ENCODE results near the gene SPEG.
A peak's percentile ranks its signal among the peaks of the same experiment; 100 is the strongest.

SPEG gene

DNA sequence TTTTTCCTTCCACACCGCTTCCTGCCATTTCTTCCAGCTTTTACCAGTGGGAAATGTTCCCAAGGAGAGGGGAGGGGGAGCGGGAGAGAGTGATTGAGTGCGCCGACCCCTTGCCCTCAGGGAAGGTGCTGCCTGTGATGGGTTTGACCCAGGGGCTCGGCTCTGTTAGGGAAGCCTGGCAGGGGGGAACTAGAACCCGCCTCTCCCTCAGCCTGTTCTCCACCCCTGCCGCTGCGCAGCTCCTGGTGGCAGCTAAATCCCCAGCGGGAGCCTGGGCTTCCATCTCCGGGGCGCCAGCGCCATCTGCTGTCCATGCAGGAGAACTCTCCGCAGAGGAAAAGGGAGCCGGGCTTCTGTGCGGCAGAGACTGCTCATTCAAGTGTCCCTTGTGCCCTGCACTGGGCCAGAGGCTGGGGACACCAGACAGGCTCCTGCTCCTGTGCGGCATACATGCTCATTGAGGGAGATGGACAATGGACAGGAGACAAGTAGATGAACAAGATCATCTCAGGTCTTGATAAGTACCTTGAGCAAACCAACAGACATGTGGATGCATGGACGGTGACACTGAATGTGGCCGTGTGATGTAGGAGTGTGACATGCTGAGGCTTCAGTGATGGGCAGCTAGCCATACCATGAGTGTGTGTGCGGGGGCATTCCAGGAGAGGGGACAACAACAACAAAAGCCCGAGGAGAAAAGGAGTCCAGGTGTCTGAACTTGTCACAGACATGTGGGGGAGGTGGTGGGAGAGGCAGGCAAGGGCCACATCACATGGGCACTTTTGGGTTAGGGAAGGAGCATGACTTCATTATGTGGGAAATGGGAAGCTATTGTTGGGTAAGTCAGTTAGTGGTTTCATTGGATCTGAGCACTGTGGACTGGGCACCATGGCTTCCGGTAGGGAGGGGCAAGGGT, 95.7 kb downstream of the SPEG start:
- DNase-seq (ENCODE audit: low read depth in 2 of 2) = peak; percentile 74 to 75

DNA sequence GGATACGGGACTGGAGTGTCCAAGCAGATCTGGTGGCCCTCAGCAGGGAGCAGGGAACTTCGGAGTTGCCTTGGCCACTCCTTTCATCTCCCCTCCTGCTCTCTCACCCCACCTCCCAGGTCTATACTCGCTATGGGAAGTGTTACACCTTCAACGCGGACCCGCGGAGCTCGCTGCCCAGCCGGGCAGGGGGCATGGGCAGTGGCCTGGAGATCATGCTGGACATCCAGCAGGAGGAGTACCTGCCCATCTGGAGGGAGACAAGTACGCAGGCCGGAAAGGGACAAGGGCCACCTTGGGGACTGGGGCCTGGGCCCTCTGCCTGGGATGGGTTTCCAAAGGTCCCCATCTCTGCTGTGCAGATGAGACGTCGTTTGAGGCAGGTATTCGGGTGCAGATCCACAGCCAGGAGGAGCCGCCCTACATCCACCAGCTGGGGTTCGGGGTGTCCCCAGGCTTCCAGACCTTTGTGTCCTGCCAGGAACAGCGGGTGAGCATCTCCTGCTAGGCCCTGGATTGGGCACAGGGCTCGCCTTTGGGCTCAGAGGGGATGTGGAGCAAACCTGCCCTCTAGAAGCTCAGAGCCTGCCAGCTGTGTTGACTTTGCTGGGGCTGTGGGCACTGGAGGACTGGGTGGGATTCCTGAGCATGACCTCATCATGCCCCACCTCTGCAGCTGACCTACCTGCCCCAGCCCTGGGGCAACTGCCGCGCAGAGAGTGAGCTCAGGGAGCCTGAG, 97.2 kb downstream of the SPEG start:
- DNase-seq (ENCODE audit: low read depth in 2 of 2) = no peak

DNA sequence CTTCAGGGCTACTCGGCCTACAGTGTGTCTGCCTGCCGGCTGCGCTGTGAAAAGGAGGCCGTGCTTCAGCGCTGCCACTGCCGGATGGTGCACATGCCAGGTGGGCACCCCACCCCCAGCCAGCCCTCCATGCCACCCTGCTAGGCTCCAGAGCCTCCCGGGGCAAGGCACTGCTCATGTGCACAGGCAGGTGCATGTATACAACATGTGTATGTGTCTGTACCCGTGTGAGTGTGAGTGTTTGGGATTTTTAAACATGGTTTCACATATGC, 97.7 kb downstream of the SPEG start:
- DNase-seq (ENCODE audit: low read depth in 2 of 2) = no peak

DNA sequence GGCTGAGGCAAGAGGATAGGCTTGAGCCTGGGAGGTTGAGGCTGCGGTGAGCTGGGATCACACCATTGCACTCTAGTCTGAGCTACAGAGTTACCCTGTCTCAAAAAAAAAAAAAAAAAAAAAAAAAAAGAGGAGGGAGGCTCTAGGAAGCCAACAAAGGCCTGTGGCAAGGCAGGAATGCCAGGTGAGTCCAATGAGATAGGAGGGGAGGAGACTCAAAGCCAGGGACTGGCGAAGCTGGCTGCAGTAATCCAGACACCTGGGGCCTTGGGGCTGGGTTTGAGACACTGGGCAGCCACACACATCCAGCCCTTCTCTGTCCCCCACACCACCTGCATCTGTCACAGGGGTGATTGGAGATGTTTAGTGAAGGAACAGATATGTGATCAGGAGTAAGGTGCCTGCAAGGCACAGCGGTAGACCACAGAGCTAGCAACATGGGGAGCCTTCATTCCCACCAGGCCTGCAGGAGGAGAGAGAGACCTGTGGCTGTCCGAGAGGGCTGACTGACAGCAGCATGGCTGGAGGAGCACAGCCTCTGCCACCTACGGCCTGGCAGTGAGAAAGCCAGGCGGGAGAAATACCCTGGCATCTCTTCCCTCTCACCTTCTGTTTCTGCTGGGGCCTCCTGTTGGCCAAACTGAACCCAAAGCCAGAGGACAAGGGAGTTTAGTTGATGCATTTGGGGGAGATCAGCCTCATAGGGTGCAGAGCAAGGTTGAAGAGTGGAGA, 99.5 kb downstream of the SPEG start:
- DNase-seq (ENCODE audit: low read depth in 2 of 2) = no peak

DNA sequence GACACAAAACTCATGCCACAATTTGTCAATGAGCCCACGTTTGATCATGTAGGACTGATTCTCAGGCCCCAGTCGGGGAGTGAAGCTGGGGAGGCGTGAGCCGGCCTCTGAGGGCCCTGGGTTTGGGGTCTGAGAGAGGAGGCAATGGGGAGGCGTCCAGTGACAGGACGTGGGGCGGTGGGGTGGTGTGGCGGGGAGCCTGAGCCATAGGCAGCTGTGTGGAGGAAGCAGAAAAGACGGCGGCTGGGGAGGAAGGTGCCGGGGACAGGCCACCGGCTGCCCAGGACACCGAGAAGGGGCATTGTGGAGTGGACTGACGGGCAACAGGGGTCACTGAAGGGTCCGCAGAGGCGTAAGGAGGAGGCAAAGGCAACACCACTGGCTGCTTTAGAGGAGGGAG, 101.8 kb downstream of the SPEG start:
- no peak for DNase-seq (ENCODE audit: low read depth in 2 of 2)

DNA sequence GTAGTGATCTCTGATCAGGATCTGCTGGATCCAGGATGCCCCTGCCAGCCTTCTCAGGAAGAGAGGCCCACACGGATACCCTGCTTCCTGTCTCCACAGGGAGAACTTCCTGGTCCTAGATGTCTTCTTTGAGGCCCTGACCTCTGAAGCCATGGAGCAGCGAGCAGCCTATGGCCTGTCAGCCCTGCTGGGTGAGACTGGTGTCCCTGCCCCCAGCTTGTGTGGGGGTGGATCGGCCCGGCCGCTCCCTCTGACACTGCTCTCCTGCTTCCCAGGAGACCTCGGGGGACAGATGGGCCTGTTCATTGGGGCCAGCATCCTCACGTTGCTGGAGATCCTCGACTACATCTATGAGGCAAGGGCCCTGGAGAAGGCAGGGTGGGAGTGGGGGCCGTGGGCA, 102.3 kb downstream of the SPEG start:
- no peak for DNase-seq (ENCODE audit: low read depth in 2 of 2)

DNA sequence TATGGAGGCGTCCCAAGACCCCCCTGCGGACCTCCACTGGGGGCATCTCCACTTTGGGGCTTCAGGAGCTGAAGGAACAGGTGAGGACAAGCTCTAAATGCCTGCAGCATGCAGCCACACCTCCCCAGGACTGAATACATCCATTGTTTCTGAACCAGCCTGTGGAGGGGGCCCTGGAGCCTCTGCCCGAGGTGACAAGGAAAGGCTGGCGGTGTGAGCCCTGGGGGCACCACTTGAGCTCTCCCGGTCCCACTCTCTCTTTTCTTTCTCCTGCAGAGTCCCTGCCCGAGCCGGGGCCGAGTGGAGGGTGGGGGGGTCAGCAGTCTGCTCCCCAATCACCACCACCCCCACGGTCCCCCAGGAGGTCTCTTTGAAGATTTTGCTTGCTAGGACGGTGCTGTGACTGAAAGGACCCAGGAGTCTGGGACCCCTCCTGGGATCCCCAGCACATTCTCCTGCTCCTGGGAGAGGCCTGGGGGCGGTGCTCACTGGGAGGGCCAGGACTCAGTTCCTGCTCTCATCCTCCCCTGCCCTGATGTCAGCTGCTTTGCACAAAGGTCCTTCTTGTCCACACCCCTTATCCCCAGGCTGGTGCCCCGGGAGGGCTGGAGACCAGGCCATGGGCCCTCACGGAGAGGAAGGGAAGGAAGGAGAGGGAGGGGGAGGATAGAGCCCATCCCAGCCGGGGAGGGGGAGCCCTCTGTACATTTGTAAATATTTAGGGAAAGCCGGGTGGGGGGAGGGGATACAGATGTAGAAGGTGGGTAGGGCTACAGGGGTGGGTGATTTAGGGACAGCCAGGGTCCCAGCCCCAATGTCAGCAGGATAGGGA, 103.2 kb downstream of the SPEG start:
- no peak for DNase-seq (ENCODE audit: low read depth in 2 of 2)

DNA sequence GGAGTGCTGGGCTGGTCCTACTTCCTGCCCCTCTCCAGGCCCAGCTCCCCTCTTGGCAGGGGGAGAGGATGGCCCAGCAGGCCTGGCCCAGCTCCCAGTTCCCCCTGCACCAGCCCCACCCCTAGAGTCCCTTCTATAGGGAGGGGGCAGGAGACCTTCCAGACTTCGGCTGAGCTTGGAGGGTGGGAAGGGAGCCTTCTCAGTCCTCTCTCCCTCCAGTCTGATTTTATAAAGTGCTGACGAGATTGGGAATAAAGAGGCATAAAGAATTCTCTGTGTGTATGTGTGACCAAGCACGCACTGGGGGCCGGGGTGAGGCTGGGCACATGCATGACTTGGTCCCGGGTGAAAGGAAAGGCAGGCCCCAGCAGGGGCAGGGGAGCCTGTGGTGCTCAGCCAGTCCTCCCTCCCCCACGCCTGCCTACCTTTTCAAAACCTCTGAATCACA, 103.9 kb downstream of the SPEG start:
- DNase-seq (ENCODE audit: low read depth in 2 of 2) = no peak

DNA sequence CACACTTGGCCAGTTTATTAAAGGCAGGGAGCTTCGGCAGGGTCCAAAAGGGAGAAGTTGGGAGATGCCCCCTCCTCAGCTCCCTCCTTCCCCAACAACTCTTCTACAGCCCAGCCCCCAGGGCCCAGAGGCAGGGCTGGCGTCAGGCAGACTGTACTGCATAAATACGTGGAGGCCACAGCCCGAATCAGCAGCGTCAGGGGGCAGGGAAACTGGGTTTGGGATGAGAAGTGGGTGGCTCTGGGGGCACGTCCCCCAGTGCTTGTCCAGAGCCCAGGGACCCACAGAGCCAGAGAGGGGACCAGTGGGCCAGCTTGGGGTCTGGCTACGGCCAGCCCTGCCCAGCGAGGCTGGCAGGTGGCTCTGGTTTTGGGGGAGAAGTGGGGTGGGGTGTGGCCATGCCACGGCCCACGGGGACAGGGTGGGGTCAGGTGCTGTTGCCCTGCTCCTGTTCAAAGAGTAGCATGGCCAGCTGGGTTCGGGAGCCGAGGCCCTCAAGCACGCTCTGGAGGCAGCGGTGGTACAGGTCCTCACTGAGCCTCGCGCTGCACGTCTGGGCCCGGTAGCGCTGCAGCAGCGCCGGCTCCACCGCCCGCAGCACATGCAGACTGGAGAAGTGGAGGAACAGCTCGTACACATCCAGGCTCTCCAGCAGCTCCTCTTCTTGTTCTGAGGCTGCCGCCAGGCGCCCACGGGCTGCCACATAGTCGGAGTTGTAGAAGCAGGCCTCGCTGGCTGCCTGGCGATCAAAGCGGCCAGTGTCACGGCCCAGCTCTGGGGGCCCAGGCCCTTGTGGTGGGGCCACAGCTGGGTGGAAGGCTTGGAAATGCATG, 104.5 kb downstream of the SPEG start:
- DNase-seq (ENCODE audit: low read depth in 2 of 2) = no peak

DNA sequence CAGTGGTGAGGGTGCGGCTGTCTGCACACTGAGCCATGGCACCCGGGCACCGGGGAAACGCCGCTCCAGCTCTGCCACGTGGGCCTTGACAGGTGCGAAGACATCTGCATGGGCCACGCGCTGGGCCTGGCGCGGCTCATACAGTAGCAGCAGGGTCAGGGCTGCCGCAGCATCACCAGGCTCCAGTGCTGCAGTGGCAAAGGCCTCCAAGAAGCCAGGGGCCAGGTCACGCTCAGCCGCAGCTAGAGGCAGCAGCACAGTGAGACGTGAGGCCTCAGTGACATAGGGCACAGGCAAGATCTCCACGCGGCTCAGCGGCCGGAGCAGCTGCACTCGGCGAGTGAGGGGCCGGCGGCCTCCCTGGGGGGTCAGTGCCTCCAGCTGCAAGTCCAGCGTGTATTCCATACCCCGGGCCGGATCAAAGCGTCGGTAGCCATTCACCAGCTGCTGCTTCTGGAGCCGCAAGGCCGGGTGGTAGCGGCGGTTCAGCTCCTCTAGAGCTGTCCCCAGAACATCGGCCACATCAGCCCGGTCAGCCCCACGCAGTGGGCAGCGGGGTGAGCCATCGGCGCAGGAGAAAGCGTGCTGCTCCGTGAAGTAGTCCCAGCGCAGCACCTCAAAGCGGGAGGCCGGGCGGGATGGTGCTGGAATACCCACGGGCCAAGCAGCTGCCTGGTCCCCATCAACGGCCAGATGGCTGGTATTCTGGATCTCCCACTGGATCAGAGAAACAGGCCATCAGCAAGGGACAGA, 105.5 kb downstream of the SPEG start:
- DNase-seq (ENCODE audit: low read depth in 2 of 2) = no peak

DNA sequence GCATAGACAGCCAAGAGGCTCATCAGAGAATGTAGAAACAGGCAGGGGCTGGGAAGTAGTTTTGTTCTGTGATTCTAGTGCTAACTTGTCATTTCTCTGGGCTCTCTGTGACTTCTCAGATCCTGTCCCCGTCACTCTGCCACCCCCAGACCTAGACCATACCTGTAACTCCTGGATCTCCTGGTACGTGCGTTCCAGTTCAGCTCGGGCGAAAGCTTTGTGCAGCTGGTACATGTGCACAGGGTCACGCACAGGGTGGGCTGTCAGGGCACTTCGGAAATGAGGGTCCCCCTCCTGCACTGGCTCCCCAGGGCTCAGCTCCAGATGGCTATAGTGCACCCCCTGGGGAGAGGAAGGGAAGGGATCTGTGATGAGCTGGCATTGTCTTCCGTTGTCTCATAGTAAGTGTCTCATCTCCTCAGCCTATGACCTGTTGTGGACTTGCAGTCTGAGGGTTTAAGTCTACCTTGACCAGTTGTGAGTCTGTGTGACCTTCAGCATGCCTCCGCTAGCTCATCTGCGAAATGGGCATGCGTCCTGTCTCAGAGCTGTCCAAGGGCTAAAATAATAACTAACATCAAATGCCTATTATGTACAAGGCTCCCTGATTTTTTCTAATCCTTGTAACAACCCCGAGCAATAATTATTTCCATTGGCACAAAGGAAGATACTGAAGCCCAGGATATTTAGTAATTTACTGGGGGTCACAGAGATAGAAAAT, 106.3 kb downstream of the SPEG start:
- no peak for DNase-seq (ENCODE audit: low read depth in 2 of 2)

DNA sequence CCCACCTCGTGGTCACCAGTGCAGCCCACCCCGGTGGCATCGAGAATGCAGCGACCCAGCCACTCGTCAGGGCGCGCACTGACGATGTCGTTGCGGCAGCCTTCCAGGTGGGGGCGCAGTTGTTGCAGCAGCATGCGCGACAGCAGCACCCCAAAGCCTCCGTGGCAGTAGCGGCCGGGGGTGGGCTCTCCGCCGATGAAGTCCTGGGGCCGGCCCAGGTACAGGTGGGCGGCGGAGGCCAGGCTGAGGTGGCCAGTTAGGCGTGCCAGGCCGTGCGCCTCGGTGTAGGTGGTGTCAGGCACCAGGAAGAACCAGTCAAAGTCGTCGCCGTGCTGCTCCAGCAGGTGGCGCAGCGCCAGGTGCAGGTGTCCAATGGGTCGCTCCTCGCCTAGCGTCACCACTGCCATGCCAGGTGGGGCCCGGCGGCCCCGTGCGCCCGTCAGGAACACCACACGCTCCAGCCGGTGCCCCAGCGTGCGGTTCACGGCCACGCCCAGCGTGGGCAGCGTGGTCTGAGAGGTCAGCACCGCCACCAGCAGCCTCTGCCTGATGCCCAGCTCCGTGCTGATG, 107.1 kb downstream of the SPEG start:
- peak; percentile 78 to 82 for DNase-seq (ENCODE audit: low read depth in 2 of 2)

DNA sequence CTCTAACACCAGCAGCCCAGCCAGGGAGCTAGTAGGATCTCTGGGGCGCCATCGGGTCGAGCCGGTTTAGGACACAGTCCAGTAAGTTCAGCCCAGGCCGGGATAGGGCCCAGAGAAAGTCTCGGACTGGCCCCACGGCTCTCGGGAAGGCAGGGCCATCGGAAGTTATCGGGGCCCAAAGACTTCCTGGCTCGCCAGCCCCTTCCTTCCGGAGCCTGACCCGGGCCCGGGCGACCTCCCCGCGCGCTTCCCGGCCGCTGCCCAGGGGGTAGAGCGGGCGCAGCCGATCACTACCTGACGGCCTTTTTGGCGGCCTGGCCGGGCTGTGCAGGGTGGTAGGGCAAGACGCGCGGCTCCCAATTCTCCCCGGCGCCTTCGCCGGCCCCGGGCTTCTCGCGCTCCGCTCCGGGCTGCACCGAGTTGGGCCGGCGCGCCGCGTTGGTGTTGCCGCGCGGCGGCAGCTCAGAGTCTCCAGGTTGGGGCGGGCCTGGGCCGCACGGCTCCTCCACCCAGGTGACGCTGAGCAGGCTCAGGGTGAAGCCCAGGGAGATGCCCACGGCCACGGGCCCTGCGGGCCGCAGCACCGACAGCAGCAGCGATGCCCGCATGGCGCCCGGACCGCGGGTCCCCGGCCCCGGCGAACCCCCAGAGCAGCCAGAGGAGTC, 108.4 kb downstream of the SPEG start:
- peak in 1 of 2 donors; percentile 16 for DNase-seq (ENCODE audit: low read depth in 2 of 2)

DNA sequence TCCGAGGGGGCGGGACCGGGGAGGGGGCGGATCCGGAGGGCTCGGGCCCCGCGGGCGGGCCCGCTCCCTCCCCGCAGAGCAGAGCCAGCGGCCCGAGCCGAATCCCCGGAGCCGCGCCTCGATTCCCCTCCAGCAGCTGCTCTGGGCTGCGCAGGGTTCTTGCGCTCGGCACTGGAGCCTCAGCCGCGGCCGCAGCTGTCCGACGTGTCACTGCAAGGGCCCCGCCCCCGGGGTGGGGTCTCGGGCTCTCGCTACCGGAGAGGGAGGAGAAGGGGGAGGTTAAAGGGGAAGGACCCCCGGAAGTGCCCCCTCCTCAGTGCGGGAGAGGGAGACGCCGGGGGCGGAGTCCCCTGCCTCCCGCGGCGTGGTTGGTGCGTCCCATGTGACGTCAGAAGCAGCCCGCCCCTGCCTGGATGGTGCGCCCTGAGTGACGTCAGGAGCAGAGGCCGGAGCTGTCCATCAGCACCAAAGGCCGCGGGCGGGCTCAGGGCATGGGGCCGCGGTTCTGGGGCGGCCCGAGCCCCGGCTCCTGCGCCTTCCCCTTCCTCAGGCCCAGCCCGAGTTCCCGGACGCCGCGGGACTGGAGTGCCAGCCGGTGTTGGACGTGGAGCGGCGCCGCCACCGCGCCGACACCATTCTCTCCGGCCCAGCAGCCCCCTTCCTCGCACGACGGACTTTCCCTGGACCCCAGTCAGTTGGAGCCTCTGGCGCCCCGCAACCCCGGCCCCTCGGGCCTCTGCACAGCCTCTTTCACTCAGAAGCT, 109.1 kb downstream of the SPEG start, which contains the start of the genes CHPF and TMEM198:
Gene CHPF, minus strand, starts transcription at position 214 of the 763 bp plus-strand sequence. CDS start 271 bp downstream, outside the sequence.
Gene TMEM198, plus strand, starts transcription at position 433 of the 763 bp plus-strand sequence. CDS start 700 bp downstream, outside the sequence.
- DNase-seq (ENCODE audit: low read depth in 2 of 2) = peak; percentile 92 to 93

DNA sequence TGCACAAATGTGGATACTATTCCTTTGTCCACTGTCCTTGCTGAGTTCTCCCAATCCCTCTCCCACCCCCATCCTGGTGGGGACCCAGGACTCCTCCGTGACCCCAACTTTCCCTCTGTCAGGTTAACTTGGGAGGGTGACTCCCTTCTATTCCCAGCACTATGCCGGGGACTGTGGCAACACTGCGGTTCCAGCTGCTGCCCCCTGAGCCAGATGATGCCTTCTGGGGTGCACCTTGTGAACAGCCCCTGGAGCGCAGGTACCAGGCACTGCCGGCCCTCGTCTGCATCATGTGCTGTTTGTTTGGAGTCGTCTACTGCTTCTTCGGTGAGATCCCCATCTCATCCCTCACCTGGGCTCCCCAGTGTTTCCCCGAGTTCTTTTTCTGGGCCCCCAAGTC, 109.9 kb downstream of the SPEG start:
- DNase-seq (ENCODE audit: low read depth in 2 of 2) = no peak

DNA sequence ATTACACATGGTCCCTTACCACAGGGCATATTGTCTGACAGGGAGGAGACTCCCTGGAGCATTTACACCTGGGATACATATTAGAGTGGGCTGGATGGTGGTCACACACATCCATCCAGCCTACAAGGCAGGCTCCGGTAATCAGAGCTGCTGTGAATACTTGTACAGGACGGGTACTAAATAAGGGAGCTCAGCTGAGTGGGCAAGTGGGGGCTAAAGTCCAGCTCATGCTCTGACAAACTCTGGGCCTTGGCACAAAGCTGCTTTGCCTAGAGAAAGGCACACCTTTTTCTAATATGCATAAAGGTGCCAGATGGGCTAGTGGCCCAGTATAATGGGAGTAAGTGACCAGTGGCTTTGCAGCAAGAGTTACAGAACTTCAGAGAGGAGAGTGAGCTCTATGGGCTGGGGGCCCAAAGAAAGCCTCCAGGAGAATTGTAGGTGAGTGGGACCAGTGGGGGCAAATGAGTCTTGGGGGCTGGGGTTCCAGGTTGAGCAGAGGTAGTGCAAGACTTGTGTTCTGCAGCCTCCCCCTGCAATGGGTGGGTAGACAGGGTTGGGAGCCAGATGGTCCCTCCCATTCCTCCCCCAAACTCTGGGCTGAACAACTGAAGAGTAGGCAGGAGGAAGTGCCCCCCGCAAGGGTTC, 110.8 kb downstream of the SPEG start:
- DNase-seq (ENCODE audit: low read depth in 2 of 2) = no peak

DNA sequence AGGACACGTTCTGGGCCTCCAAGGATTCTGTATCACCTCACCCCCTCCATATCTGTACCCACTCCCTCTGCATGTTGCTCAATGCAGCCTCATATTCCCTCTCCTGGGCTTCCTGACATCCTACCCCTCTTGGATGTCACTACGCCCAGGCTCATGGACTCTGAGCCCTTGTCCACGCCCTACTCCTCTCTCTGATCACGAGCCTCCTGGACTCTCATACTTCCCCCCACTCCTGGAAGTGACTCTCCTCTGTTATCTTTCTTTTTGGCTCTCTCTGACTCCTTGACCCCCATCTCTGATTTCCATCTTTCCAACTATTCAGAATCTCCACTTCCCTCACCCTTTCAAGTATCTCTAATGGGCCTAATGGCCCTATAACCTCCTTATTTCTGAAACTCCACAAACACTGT, 111.3 kb downstream of the SPEG start:
- no peak for DNase-seq (ENCODE audit: low read depth in 2 of 2)

All from stimulated activated CD8-positive, alpha-beta memory T cell treated with anti-CD3 and anti-CD28 coated beads, Interleukin-2, amount 100 ng/mL, for 48 hours (primary cell).